EL (cell line): ENCODE data around the gene HK3.
A peak's percentile ranks its signal among the peaks of the same experiment; 100 is the strongest.
"Not testable (repeated sequence)": the region's sequence is repeated elsewhere in the genome, so short reads cannot be mapped to it uniquely, and the experiment has no call there.

Source experiments
- DNase-seq: peaks from one replicate; pipeline ENCODE4 v3.0.0-alpha.2; 2016

The HK3 gene

GRCh38 chr5:176881021-176881749 is 18.0 kb downstream of the HK3 start:
- DNase-seq: no peak

GRCh38 chr5:176880366-176881020 is 18.7 kb downstream of the HK3 start:
- no peak for DNase-seq

- no peak for DNase-seq
Observed at GRCh38 chr5:176879663-176880361, 19.3 kb downstream of the HK3 start.

GRCh38 chr5:176878906-176879662 is 20.1 kb downstream of the HK3 start:
- no peak for DNase-seq

- no peak for DNase-seq
Observed at GRCh38 chr5:176878463-176878862, 20.7 kb downstream of the HK3 start.

- no peak for DNase-seq
Observed at GRCh38 chr5:176877793-176878331, 21.3 kb downstream of the HK3 start.

GRCh38 chr5:176876506-176877431 is 22.4 kb downstream of the HK3 start:
- no peak for DNase-seq

- no peak for DNase-seq
Observed at GRCh38 chr5:176875783-176876505, 23.2 kb downstream of the HK3 start.

- DNase-seq: no peak
Observed at GRCh38 chr5:176875014-176875550, 24.1 kb downstream of the HK3 start.

GRCh38 chr5:176874198-176874780 is 24.9 kb downstream of the HK3 start:
- DNase-seq: no peak

GRCh38 chr5:176873541-176874172 is 25.5 kb downstream of the HK3 start:
- no peak for DNase-seq

GRCh38 chr5:176873011-176873410 is 26.1 kb downstream of the HK3 start:
- DNase-seq: not testable (repeated sequence)

GRCh38 chr5:176872586-176872985 is 26.6 kb downstream of the HK3 start:
- not testable (repeated sequence) for DNase-seq

GRCh38 chr5:176870644-176871043 is 28.5 kb downstream of the HK3 start:
- not testable (repeated sequence) for DNase-seq

- DNase-seq: peak; percentile 66
Observed at GRCh38 chr5:176870110-176870591, 29.0 kb downstream of the HK3 start.

- DNase-seq: no peak
Observed at GRCh38 chr5:176869501-176870109, 29.5 kb downstream of the HK3 start.

GRCh38 chr5:176868731-176869130 is 30.4 kb downstream of the HK3 start:
- DNase-seq: no peak

GRCh38 chr5:176868126-176868525 is 31.0 kb downstream of the HK3 start:
- no peak for DNase-seq

GRCh38 chr5:176866707-176867310 is 32.3 kb downstream of the HK3 start:
- DNase-seq: no peak
